Stomach (tissue), 4 donors: ENCODE measurements around the gene UGT1A10.

Source experiments
- EP300 ChIP-seq: sonication (generic); formaldehyde crosslinking; IDR thresholded peaks from one replicate; pipeline ENCODE4 v1.6.1; 2017; ENCODE audit warnings: antibody characterized with exemption
- POLR2AphosphoS5 ChIP-seq, 3 donors: sonication (generic); formaldehyde crosslinking; IDR thresholded peaks; one replicate each; pipeline ENCODE4 v1.6.1; 2016; ENCODE audit warnings: antibody characterized with exemption in 3 of 3
- TF ChIP-seq, protein P1 (sequence below), 7 experiments: fragments of 450-650 bp in 4 of 7; fragments of 200-600 bp in 3 of 7; sonication (generic) in 3 of 7; IDR thresholded peaks; one replicate each; pipeline ENCODE4 v1.5.1; 2016 to 2019; ENCODE audit warnings: antibody characterized with exemption in 7 of 7, control low read depth in 2 of 7, mild to moderate bottlenecking in 1 of 7

DNA sequence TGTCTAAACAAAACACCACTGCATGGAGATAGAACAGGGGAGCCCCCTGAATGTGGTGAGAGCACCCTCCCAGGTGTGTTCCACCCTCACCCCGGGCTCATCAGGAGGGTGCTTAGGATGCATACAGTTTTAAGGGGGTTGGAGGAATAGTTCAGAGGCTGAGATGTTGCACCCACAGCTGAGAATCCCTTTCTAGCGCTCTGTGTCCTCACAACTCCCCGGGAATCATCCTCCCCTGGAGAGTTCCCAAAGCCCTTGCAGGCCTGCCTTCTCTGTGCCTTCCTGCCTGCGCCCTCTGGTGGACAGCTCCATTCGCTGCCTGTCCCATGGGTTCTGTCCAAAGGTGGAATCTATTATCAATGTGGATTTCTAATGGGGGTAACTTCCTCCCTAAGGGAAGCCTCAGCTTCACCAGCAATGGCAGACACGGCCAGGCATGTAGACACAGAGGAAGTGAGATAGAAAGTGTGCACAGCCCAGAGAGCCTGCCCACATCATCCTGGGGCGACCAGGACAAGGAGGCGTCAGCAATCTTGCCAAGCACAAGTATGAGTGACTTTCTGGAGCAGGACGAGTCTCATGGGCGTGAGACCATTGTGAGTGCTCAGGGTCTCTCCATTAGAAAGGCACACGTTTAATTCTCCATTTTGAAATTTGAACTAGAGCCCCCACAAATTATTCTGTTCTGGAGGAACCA is 75.2 kb downstream of the UGT1A10 start:
- TF ChIP-seq EP300 (no peak), POLR2AphosphoS5 (IDR thresholded peaks at IDR 0.05) (peak in 1 of 3 donors; percentile 53)
- TF ChIP-seq, protein P1, sequence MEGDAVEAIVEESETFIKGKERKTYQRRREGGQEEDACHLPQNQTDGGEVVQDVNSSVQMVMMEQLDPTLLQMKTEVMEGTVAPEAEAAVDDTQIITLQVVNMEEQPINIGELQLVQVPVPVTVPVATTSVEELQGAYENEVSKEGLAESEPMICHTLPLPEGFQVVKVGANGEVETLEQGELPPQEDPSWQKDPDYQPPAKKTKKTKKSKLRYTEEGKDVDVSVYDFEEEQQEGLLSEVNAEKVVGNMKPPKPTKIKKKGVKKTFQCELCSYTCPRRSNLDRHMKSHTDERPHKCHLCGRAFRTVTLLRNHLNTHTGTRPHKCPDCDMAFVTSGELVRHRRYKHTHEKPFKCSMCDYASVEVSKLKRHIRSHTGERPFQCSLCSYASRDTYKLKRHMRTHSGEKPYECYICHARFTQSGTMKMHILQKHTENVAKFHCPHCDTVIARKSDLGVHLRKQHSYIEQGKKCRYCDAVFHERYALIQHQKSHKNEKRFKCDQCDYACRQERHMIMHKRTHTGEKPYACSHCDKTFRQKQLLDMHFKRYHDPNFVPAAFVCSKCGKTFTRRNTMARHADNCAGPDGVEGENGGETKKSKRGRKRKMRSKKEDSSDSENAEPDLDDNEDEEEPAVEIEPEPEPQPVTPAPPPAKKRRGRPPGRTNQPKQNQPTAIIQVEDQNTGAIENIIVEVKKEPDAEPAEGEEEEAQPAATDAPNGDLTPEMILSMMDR (IDR thresholded peaks at IDR 0.05) = peak in 6 of 7 experiments; percentile 20 to 85 (median 78)
